HG02623 (cell line): ENCODE results near the gene TYMP.

Experiments used
- ATAC-seq: cut with Tn5 transposase; IDR thresholded peaks from one replicate; pipeline ENCODE4 v1.9.1; 2021; ENCODE audit warnings: moderate library complexity; ENCODE audit not compliant: unreplicated experiment

TYMP gene

DNA sequence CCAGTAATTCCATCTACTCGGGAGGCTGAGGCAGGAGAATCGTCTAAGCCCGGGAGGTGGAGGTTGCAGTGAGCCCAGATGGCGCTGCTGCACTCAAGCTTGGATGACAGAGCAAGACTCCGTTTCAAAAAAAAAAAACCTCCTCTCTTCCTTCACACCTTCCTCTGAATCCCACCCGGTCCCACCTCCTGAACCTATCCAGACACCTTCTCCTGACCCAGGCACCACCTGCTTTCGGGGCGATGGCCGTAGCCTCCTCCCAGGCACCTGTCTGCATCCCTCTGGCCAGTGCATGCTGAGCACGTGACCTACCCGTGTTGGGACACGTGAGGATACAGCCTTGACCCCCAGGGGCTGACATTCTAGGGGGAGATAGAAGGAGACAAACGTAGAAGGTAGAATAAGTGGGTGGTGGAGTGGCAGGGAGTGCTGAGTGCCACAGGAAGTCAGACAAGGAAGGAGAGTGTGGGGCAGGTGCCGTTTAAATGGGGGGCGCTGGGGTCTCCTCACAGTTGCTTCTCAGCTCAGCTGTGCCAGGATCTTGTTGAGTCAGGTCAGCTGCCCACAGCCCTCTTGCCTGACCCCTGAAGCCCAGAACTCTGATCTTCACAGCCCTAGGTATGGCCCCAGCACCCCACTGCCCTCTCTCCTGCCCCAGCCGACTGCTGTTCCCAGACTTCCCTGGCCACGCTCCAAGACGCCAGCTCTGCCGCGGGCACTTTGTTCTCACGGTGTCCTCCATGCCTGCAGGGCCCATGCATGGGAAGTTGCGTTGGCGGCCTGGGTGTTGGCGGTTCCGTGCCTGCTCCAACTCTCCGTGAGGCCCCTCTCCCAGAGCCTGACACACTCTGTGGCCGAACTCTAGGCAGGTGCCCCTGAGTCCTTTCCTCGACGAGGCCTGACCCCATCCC is 44.3 kb downstream of the TYMP start:
- ATAC-seq = no peak

DNA sequence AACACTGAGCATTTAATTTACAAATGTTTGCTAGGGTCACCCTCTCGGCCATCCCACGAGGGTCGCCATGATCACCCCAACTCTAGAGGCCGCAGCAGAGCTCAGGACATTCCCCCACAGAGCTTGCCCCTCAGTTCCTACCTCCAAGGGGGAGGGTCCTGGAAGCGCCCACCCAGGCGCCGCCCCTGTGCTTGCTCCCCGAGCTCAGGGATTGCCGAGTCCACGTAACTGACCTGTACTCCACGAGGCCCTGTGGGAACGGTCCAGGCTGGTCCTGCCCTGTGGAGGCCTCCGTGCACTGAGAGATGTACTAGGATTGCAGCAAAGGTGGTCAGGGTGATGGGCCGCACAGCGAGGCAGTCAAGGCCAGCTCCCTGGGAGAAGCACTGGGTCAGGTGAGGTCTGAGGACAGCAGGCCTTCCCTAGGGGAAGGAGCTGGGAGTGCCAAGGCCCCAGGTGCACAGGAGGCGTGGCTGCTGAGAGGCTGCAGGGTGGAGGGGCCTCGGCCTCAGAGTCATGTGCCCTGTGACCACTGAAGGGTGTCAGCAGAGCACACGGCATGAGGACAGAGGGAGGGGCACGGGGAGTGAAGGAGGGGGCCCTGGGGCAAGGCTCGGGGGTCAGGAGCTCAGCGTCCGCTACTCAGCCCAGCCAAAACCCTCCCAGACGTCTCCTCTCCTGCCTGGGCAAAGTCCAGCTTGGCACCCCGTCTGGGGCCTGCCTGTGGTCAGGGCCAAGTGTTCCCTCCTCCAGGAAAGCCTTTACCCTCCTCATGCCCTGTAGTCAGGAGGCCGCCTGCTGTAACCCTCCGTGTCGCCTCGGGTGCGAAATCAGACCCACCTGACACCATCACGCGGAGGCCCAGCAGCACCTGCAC is 45.6 kb downstream of the TYMP start:
- ATAC-seq = no peak

DNA sequence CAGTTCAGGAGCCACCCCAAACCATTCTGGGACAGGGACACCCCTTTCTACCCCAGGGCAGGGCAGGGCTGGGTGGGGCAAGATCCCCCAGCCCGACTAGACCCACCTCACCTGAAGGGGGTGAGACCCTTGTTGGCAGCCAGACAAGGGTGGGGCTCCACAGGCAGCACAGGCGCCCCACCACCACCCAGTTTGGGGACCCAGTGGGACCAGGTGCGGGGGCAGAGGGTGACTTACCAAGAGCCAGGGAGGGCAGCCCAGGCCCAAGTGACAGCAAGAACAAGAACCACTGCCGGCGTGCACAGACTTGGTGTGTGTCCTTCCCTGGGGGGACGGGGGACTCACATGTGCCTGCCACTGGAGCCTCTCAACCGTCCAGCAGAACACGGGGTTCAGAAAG is 46.3 kb downstream of the TYMP start:
- ATAC-seq = no peak

DNA sequence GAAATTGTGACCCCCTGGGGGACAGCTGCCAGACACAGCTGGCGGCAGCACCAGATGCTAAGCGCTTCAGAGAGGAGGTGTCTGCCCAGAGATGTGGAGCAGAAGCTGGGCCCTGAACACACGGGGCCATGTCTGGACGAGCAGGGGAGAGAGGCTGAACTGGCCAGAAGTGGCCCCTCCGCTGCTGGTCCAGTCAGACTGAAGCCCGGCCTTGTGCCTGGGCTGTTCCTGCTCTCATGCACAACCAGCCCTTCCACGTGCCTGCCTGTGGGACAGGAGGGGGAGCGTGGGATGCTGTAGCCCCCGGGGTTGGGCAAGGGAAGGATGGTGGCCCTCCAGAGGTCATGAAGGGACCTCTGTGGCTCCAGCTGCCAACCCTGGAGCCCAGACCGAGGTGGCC is 46.7 kb downstream of the TYMP start:
- ATAC-seq = no peak

DNA sequence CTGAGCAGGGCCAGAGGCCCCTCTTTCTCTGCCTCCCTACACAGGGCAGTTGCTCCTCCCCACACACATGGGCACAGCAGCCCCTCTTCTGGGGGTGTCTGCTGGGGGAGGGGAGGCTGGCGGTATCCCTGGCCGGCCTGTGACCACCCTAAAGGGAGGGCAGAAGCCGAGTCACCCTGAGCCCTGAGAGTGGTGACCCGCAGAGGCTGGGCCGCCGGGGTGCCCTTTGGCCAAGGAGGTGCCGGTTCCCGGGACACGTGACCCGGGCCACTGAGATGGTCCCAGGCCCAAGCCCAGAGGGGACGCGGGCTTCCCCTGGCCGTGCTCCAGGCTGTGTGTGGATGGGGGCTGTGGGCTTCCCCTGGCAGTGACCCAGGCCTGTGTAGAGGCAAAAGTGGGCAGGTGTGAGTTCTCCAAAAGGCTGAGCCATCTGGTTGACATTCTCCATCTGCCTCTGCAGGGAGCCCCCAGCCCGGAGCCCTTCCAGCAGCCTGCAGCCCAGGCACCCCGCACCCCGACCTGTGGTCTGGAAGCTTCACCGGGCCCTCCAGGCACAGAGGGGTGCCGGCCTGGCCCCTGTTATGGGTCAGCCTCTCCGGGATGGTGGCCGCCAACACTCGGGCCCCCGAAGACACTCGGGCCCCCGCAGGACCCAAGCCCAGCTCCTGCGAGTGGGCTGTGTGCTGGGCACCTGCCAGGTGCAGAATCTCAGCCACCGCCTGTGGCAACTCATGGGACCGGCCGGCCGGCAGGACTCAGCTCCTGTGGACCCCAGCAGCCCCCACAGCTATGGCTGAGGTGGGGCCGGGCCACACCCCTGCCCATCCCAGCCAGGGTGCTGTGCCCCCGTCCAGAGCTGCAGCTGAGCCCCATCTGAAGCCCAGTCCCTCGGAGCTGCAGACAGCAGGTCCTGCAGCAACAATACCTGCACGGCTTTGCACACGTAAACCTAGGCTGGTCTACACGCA is 47.4 kb downstream of the TYMP start:
- no peak for ATAC-seq

DNA sequence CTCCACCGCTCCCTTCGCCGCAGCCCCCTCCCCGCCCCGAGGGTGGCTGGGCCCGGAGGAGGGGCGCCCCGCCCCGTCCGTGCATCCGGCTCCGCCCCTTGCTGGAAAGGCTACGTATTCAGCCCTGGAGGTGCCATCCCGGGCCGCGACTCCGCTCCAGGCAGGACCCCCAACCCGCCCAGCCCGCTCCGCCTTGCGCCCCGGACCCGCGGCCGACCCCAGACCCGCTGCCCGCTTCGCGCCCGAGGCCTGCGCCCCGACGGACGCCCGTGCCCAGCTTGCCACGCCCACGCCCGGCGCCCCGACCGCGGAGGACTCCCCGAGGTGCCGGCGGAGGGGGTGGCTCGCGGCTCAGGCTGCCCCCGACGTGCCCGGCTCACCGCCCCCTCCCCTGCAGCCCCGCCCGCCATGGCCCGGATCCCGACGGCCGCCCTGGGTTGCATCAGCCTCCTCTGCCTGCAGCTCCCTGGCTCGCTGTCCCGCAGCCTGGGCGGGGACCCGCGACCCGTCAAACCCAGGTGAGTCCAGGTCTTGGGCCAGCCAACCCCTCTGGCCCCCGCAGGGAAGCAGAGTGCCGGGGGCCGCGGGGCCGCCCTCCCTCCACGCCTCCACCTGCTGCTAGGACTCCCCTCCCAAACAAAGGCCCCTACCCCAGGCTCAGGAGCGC is 48.2 kb downstream of the TYMP start, which contains the start of gene ADM2:
Gene ADM2, plus strand, starts transcription at position 104 of the 667 bp plus-strand sequence. Its CDS starts 305 bp downstream, at position 409.
- ATAC-seq = no peak

DNA sequence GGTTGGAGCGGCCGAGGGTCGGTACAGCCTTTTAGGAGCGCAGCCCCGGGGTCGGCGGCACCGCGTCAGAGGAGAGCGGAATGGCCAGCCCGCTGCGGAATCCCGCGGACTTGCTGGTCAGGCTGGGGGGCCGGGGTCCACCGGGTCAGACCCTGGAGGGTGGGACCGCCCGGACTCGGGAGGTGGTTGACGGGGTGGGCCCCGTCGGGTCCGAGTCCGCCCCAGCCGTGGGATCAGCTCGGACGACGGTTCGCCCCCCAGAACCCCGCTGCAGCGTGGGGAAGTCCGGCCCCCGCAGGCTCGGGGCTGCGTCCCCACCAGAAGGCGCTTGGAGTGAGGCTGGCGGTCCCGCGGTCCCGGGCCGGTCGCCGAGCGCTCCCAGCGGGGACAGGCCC is 48.8 kb downstream of the TYMP start:
- no peak for ATAC-seq

DNA sequence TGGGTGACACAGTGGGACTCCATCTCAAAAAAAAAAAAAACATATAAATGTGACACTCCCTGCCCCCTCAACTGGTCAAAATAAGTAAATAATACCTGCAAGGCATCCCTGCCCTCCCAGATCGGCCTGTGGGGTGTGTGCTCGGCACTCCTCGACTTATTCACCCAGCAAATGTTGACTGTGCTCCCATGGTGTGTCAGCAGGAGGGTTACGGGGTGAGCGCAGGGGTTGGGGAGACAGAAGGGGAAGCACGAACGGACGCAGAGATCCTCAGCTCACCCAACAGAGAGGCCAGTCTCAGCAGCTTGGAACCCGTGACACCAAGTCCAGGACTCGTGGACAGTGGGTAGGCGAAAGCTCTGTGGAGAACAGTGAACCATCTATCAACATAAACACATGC is 50.1 kb downstream of the TYMP start:
- no peak for ATAC-seq

DNA sequence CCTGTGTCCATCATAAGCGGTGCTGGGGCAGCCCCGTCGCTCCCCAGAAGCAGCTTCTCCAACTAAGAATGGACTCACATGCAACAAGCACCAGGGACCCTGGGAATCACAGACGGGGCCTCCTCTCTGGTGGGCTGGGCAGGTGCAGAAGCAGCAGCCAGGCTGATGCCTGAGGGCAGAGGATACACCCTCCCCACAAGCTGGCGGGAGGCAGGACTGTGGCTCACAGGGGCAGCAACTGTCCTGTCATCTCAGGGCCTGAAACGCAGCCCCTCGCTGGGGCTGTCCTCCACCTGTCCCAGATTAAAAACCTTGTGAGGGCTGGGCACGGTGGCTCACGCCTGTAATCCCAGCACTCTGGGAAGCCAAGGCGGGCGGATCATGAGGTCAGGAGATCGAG is 51.9 kb downstream of the TYMP start:
- ATAC-seq = no peak

DNA sequence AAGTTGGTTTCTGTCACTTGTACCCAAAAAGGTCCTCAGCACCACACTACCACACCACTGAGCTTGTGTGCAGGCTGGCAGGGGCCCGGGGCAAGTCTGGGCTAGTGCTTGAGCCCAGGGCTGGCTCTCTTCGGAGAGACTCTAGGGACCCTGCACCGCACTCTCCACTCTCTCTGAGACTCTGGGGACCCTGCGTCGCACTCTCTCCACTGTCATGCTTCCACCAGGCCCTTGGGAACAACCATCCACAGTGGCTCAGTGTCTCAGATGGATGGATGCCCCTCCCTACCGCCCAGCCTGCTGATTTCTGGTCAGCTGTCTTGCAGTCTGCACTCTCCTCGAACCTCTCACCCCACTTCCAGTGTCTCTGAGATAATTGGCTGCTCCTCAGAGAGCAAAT is 52.9 kb downstream of the TYMP start:
- no peak for ATAC-seq
